GM12891 (cell line): ENCODE results near the gene SCN4B.

Source experiments
- POLR2A ChIP-seq: IDR thresholded peaks from 2 replicates; pipeline ENCODE4 v1.6.1; 2011; ENCODE audit warnings: low read depth, low read length, control low read depth
- POU2F2 ChIP-seq: IDR thresholded peaks from 2 replicates; pipeline ENCODE4 v1.6.1; 2011; ENCODE audit warnings: low read depth, mild to moderate bottlenecking, control low read depth, low read length, moderate library complexity

DNA sequence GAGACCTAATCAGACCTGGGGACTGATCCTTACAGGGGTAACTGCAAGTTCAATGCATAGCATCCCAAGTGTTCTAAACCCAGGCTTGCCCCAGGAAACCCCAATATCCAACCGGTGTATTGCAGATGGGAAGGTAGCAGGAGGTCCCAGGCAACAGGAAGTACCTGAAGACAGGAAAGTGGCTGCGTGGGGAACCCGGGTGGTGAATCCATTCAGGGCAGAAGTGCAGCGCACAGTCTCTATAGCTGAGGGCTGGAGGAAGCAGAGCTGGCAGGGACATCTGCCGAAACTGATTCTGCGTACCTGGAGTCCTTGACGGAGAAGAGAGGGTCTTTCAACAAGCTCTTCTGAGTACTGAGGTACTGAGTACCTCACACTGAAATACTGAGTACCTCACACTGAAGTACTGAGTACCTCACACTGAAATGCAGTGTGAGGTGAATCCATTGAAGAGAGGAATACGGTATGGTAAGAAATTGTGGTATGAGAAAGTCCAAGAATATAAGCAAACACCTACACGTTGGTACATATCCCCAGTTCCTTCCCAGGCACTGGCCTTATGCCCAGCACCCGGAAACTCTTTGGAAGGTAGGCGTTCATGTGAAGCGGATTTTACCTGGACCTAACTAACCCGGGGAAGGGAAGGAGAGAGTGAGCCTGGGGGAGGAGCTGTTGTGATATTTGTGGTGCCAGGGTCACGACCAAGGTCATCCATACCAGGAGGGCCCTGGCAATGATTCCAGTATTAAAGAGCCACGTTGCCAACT is 20.1 kb downstream of the SCN4B start:
- no peak for TF ChIP-seq POU2F2
- no peak for TF ChIP-seq POLR2A
